Stimulated activated CD8-positive, alpha-beta memory T cell treated with anti-CD3 and anti-CD28 coated beads, Interleukin-7, amount 100 ng/mL, for 4 hours (primary cell): ENCODE results near the gene CDC42BPB.

Source experiments
- DNase-seq, 2 donors: peaks; one replicate each; pipeline ENCODE4 v3.0.0-alpha.2; 2020; ENCODE audit warnings: low read depth in 2 of 2

Gene CDC42BPB

DNA sequence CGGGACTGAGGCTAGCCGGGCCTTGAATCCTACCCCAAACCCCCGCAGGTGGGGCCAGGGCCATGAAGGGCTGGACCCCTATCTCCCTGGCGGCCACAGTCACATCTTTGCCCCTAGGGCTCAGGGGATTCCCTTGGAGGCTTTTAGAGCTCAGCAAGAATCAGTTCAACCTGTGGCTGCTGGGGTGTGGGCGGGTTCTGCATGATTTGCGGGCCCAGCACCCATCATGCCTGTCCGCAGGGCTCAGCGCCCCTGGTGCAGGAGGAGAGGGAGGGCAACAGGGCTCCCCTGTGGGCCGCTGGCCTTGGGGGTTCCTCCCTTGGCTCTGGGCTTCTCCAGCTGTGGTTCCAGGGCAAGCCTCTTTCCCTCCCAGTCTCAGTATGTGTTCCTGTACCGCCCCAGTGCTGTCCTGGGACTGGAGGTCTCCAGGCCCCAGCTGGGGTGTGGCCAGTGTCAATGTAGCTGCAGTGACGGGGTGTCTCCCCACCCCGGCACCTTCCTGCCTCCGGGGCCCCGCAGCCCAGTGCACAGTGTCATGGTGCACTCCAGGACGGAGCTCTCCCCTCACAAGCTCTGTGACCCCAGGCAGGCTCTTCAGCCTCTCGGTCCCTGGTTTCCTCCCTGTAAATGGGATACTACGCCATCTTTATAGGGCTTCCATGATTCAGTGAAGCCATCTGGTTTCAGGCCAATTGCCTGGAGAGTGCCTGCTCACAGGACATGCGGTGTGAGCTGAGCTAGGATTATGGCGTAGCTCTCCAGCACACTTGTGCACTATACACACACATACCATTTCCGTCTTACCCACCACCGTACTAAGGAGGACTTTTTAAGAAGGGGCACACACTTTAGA lies 16.8 kb upstream of the CDC42BPB start:
- no peak for DNase-seq

DNA sequence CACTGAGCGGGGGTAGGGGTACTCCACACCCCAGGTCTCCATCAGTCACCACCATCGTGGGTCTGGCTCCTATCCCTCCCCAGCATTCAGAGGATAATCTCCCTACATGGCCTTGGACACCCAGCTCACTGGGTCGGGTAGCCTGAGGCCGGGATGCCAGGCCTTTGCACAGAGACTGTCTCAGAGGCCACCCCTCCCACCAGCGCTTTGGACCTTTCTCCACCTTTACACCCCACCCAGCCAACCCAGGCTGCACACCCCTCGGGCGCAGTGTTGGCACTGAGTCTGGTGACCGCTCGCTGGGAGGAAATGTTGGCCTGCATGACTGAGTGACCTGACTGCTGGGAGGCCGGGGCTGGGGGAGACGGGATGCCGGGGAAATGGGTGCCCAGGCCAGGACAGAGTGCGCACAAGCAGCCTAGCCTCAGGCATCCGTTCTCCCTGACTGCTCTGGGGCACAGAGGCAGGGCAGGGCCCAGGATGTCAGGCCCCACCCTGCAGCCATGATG lies 16.1 kb upstream of the CDC42BPB start:
- DNase-seq = no peak

DNA sequence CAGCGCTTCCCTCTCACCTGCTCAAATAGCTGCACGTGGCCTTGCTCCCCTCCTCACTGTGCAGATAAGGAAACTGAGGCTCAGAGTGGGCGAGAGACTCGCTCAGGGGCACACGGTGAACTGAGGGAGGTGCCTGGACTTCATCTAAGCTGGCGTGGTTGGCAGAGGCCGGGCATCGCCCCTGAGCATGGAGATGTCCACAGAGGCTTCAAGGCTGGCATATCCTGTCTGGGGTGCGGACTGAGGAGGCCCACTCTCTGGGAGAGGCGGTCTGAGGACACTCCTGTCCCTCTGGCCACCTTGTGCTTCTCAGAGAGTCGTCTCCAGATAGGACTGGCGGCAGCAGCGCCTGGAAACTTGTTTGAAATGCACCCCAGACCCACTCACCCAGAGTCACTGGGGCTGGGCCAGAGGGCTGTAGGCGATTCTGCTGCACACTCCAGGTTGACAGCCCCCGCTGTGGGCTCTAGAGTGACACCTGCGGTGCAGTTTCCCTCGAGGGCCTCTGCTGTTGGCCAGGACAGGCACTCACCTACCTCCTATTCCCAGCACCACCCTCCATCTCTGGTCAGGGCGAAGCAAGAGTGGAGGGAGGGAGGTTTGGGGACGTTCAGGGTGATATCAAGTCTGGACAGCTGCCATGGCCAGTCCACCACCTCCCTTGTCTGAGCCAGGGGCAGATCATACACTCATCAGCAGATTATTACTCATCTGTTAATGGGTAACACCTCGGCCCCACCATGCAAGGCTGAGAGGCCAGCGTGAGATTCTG lies 15.4 kb upstream of the CDC42BPB start:
- DNase-seq = no peak

DNA sequence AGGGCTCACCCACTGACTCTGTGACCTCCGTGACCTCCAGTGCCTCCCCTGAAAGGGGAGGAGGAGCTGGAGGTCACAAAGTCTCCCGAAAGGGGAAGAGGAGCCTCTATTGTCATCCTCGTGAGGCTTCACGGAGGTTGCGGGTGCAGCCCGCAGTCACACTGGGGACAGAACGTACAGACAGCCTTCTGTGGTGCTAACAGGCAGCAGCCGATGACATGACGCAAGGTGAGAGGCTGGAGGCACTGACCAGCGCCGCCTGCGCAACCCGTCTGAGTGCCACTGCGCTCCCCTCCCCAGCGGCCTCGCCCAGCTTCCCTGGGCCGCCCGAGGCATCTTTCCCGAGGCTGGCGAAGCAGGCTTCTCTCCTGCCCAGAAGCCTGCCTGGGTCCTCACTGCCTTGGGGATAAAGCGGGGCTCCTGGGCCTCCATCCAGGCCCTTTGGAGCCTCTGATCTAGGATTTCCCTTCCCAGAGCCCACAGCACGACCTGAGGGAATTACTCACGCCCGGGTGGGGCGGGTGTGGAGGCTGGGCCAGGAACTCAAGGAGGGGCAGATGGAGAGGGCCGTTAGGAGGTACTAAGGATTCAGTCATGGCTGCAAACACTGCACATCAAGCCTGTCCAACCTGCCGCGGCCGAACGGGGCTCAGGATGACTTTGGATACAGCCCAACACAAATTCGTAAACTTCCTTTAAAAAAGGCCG lies 14.3 kb upstream of the CDC42BPB start:
- DNase-seq = no peak

DNA sequence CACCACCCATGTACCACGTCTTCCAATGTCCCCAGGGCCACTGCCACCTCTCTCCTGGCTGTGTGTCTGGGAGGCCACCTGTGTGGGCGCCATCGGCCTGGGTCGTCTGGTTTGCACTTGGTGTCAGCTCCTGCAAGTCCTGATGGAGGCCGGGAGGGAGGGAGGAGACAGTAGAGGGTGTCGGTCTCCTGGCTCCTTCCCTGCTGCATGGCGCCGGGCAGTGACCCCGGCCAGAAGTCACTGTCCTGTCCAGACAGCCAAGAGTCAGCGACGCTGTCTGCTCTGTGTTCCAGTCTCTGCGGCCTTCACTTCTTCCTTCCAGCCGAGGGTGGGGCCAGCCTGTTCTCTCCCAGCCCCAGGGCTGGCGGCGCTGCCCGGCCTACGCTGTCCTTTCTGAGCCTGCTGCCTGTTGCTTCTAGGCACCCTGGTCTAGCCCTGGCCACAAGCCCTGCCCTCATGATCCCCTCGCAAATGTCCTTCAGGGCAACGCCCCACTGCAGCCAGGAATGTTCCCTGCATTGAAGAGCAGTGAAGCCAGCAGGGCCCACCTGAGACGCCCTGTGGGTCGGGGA lies 13.7 kb upstream of the CDC42BPB start:
- no peak for DNase-seq

DNA sequence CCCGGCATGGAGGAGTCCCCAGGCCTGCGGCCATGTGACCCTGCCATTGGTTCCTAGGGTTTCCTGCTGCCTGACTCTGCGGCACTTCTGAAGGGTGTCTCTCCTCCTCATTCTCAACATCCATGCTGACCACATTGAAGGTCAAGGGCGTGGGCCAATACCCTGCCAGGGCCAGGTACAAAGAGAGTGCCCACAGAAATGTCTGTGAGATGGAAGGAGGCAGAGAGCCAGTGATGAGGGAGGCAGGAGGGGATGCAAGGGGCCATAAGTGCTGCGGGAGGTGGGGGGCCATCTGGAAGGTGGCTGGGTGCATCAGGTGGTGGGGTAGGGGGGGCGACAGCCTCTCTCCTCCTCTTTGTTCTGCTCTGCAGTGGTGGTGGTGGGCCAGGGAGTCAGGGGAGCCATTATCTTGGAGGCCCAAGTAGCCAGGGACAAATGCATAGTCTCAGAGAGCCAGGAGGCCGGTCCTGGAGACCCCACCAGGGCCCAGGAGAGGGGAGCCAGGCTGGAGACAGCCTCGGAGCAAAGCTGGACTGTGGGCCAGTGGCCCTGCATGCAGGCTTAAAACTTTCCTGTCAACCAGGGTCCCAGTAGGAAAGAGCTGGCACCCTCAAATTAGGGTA lies 13.0 kb upstream of the CDC42BPB start:
- DNase-seq = no peak

DNA sequence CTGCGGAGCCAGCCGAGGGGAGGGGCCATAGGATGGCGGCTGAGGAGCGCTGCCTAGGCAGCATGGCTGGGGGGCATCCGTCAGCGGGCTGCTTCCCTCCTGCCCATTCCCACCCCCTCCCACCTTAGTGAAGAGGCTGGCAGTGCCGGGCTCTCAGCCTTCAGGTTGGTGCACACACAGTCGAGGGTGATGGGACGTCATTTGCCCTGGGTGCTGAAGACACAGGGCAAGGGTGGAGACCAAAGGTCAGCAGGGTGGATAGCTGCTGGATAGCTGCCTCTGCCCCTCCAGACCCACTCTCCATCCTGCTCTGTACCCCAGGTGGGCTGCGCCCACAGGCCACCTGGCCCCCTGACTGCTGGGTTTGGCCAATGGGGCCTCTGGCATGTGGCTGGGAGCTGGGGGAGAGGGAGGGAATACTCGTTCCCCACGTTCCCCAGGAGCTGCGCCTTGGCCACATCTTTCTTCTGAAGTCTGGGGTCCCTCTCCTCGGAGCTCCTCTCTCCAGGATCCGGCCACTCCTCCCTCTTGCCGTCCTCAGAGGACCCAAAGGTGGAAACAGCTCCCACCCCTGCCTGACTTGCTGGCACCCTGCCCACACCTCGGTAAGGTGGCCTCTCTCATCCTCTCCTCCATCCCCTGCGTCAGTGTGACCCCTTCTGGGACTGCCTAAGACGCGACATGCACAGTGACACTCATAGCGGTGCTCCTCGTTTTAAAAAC lies 11.2 kb upstream of the CDC42BPB start:
- DNase-seq = no peak

DNA sequence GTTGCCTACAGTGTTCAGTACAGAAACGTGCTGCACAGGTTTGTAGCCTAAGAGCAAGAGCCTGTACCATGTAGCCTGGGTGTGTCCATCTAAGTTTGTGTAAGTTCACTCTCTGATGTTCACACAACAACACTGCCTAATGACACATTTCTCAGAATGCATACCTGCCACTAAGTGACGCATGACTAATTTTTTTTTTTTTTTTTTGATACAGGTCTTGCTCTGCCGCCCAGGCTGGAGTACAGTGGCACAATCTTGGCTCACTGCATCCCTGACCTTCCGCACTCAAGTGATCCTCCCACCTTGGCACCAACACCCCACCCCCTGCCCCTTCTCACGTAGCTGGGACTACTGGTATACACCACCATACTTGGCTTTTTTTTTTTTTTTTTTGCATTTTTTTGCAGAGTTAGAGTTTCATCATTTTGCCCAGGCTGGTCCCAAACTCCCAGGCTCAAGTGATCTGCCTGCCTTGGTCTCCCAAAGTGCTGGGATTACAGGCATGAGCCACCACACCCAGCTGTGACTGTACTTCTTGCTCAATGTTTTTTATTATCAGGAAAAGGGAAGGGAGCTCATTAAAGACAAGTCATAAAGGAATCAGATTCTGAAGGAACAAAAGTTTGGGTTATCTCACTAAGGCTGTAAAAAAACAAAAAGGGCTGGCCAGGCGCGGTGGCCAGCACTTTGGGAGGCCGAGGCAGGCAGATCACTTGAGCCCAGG lies 10.0 kb upstream of the CDC42BPB start:
- DNase-seq = no peak

DNA sequence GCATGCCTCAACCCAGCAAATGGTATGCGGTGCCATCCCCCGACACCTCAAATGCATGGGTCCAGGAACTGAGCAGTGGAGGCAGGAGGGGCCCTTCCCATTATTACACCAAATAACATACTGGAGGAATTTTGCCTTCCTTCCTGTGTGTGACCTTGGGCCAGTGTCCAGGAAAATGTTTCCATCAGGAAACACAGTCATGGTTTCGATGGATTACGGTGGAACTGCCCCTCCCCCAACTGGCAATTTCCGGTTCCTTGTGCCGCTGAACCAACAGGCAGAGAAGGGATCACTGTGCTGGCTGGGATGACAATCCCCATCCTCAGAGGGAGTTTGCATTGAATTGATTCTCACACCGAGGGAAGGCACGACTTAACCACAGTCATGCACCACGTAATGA lies 9.1 kb upstream of the CDC42BPB start:
- no peak for DNase-seq

DNA sequence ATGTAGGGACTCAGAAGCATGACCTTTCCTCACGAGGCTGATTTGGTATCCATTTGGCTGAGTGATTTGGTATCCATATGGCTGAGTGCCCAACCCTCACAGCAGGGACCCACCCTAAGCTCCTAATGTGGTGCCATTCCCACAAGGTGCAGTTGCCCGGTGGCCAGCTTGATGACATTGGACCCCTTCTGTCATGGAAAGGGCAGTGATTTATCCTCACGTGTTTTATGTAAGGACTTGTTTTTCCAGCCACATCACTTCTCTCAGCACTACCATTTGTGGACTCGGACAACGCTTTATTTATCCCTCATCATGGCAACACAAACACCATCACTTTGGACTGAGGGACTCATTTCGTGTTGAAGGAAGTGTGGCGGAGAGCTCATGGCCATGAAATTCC lies 8.5 kb upstream of the CDC42BPB start:
- no peak for DNase-seq

DNA sequence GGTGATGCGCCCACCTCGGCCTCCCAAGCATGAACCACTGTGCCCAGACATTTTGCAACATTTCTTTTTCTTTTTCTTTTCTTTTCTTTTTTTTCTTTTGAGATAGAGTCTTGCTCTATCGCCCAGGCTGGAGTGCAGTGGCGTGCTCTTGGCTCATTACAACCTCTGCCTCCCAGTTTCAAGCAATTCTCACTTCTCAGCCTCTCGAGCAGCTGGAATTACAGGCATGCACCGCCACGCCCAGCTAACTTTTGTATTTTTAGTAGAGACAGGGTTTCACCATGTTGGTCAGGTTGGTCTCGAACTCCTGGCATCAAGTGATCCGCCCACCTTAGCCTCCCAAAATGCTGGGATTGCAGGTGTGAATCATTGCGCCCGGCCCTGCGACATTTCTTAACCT lies 7.6 kb upstream of the CDC42BPB start:
- no peak for DNase-seq

DNA sequence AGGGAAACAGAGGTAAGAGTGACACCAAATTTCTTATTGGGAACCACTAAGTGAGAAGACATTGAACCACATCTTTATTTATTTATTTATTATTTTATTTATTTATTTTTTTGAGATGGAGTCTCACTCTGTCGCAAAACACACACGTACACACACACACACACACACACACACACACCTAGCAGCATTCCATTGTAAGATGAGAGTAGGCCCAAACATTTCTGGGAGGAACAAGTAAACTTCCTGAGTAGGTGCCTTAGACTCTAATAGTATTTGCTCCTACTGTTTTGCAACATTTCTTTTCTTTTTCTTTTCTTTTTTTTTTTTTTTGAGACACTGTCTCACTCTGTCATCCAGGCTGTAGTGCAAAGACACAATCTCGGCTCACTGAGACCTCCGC lies 7.1 kb upstream of the CDC42BPB start:
- no peak for DNase-seq

DNA sequence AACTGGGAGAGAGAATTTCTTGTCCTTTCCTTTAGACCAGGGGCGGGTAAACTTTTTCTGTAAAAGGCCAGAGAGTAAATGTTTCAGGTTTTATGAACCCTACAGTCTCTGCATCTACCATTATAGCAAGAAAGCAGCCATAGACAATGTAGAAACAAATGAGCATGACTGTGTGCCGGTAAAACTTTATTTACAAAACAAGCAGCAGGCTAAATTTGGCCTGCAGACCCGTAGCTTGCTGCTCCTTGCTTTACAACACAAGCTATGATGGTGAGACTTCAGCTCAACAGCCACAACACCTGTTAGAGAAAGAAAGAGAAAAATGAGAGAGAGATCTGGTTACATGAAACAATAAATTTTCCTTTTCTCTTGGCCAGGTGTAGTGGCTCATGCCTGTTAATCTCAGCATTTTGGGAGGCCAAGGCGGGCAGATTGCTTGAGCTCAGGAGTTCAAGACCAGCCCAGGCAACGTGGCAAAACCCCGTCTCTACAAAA lies 4.2 kb upstream of the CDC42BPB start:
- no peak for DNase-seq

DNA sequence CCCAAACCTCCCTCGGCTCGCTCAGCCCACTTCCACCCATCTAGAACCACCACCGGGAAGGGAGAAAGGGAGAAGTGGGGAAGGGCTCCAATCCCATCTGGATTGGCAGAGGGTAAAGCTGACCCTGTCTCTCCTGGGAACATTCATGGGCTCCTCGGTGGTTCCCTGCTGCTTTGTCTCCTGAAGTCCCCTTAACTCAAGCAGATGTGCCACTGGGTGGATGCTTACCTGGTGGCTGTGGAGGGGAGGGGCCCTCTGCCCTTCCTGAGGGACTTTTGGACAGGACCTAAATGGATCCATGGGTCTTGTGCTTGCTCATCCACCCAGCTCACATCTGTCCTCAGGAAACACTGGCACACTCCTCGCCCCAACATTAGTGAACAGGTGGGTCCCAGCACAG lies 2.2 kb upstream of the CDC42BPB start:
- no peak for DNase-seq

DNA sequence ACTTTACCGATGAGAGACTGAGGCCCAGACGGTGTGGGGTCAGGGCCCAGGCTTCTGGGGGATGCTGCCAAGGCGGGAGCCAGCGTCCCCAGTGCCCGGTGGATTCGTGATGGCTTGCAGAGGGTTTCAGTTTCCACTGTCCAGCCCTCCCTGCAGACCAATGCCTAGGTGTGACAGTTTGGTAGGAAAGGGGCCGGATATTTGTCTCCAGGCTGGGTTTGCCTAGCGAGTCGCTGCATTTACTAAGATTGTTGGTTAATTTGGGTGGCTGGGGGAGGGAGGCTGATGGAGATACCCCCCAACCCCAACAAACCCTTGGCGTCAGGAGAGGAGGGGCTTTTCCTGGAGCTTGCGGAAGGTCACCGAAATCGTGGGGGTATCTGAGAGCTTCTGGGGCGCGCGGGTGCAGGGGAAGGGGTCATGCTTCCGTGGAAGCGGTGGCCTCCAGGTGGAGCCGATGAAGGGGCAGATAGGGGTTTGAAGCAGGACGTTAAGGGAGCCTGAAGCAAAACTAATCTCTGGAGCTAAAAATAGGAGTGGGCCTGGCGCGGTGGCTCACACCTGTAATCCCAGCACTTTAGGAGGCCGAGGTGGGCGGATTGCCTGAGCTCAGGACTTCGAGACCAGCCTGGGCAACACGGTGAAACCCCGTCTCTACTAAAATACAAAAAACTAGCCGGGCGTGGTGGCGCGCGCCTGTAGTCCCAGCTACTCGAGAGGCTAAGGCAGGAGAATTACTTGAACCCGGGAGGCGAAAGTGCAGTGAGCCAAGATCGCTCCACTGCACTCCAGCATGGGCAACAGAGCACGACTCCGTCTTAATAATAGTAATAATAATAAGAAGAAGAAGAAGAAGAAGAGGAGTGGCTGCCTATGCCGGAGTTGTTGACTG lies 1.1 kb upstream of the CDC42BPB start:
- no peak for DNase-seq

DNA sequence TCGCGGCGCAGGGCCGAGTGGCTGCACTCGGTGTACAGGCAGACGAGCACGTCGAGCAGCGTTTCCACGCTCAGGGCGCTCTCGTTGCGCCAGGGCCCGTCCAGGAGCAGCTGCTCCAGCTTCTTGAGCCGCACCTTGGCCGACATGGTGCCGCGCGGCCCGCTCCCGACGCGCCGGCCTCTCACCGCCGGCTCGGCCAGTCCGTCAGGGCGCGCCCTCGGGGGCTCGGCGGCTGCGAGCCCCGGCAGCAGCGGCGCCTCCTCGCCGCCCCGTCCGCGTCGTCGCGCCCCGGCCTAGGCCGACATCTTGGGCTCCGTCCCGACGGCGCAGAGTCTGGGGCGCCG lies 349 bp downstream of the CDC42BPB start:
- no peak for DNase-seq

DNA sequence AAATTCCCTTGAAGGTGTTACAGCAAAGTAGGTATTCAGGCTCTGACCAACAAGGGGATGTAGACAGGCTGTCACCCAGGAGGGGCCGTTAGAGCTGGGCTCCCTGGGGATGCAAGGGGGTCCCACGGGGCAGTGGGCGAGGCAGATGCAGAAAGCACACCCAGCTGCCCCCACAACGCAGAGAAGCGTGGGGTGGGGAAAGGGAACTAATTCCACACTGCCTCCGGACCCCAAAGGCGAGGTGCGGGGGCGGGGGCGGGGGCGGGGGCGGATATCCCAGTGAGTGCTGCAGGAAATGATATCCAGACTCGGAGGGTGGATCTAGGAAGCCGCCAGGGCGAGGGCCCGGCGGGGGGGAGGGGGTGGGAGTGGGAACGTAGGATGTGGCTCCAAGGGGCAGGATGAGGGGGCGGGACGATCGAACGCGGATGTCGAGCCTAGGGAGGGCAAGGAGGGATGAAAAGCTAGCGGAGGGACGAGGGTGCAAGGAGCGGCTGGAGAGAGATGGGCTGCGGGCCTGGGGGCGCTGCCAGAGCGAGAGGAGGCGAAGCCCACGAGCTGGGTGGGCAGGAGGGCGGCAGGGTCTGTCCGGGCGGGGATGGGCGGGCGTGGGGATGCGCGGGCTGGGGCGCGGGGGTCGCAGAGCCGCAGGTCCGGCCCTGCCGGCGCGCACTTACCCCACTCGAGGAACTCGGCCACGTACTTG lies 874 bp downstream of the CDC42BPB start:
- DNase-seq = no peak

DNA sequence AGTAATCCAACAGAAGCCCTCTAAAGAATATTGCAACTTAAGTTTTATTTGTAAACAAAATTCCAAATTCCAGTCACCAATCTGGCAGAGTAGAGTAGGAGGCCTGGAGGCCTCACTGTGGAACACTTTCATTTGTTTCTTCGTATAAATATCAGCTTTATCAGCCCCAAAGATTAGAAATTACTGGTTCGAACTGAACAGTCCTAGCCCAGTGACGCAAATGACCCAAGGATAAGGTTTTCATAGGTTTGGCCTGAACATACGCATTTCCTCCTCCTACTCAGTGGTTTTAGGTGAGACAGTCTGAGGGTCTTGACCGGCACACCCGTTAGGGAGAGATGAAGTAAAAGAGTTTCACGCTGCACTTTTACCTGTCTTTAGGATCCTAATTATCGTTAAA lies 1.7 kb downstream of the CDC42BPB start:
- DNase-seq = no peak

DNA sequence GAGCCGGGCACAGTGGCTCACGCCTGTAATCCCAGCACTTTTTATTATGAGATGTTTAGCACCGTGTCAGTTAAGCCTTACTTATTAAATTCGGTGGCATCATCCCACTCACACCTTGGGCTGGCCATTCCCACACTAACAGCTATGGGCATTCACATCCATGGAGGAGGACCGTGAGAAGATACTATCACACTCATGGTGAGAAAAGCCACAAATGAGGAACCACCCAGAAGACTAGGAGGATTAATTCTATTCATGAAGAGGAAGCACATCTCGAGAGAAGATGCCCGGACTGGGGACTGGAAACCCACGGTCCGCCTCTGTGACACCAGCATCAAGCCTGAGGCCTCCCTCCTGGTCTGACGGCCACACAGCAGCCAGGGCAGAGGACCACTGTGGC lies 4.9 kb downstream of the CDC42BPB start:
- no peak for DNase-seq
